KG1 (cell line): ENCODE measurements around the gene ZNRF4.
"Not testable (repeated sequence)": the region's sequence is repeated elsewhere in the genome, so short reads cannot be mapped to it uniquely, and the experiment has no call there.

Experiments used
- DNase-seq: peaks from one replicate; lab custom pipeline; 2025; lab: John Stamatoyannopoulos, UW

ZNRF4 gene

GRCh38 chr19:5477451-5478215 lies 22.4 kb downstream of the ZNRF4 start:
- no peak for DNase-seq

GRCh38 chr19:5478241-5478924 lies 23.2 kb downstream of the ZNRF4 start:
- DNase-seq, result no peak

GRCh38 chr19:5478925-5479588 lies 23.8 kb downstream of the ZNRF4 start:
- DNase-seq, result no peak

- DNase-seq, result no peak
Measured at GRCh38 chr19:5479958-5480357, 24.7 kb downstream of the ZNRF4 start.

GRCh38 chr19:5480427-5480836 lies 25.2 kb downstream of the ZNRF4 start:
- DNase-seq, result no peak

GRCh38 chr19:5481957-5482356 lies 26.7 kb downstream of the ZNRF4 start:
- DNase-seq, result no peak

GRCh38 chr19:5484398-5485285 lies 29.4 kb downstream of the ZNRF4 start:
- no peak for DNase-seq

GRCh38 chr19:5485286-5485636 lies 30.0 kb downstream of the ZNRF4 start:
- DNase-seq, result no peak

- DNase-seq, result not testable (repeated sequence)
Measured at GRCh38 chr19:5485658-5486057, 30.4 kb downstream of the ZNRF4 start.

GRCh38 chr19:5487222-5487621 lies 32.0 kb downstream of the ZNRF4 start:
- DNase-seq, result no peak

GRCh38 chr19:5489551-5489950 lies 34.3 kb downstream of the ZNRF4 start:
- no peak for DNase-seq

GRCh38 chr19:5491565-5491964 lies 36.3 kb downstream of the ZNRF4 start:
- DNase-seq, result no peak

GRCh38 chr19:5492281-5492634 lies 37.0 kb downstream of the ZNRF4 start:
- no peak for DNase-seq

- DNase-seq, result no peak
Measured at GRCh38 chr19:5492635-5493409, 37.6 kb downstream of the ZNRF4 start.

GRCh38 chr19:5494773-5495172 lies 39.6 kb downstream of the ZNRF4 start:
- DNase-seq, result no peak

GRCh38 chr19:5495792-5496191 lies 40.6 kb downstream of the ZNRF4 start:
- DNase-seq, result no peak

GRCh38 chr19:5497297-5497696 lies 42.1 kb downstream of the ZNRF4 start:
- DNase-seq, result no peak

- no peak for DNase-seq
Measured at GRCh38 chr19:5498830-5499550, 43.8 kb downstream of the ZNRF4 start.

- no peak for DNase-seq
Measured at GRCh38 chr19:5501907-5502306, 46.7 kb downstream of the ZNRF4 start.

- no peak for DNase-seq
Measured at GRCh38 chr19:5503598-5503997, 48.4 kb downstream of the ZNRF4 start.

GRCh38 chr19:5504114-5504513 lies 48.9 kb downstream of the ZNRF4 start:
- no peak for DNase-seq
